ENCODE measurements around the gene SH3GL2.

DNA sequence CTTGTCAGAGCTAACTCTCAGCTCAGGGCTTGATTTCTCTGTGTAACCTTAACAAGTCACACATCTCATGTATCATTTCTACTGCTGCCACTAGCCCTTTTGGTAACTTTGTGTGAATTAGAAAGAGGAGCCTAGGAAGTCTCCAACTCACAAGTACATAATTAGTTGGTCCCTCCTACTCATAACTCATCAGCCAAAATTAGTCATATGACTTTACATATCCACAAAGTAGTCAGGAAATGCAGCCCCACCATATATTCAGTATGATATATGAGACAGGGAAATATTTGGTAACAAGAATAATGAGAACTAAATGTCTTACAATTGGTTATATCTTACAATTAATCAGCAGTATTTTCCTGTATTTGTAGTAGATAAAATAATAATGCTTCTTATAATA is 250.2 kb downstream of the SH3GL2 start:
- TF ChIP-seq, protein P1, sequence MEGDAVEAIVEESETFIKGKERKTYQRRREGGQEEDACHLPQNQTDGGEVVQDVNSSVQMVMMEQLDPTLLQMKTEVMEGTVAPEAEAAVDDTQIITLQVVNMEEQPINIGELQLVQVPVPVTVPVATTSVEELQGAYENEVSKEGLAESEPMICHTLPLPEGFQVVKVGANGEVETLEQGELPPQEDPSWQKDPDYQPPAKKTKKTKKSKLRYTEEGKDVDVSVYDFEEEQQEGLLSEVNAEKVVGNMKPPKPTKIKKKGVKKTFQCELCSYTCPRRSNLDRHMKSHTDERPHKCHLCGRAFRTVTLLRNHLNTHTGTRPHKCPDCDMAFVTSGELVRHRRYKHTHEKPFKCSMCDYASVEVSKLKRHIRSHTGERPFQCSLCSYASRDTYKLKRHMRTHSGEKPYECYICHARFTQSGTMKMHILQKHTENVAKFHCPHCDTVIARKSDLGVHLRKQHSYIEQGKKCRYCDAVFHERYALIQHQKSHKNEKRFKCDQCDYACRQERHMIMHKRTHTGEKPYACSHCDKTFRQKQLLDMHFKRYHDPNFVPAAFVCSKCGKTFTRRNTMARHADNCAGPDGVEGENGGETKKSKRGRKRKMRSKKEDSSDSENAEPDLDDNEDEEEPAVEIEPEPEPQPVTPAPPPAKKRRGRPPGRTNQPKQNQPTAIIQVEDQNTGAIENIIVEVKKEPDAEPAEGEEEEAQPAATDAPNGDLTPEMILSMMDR (IDR thresholded peaks at IDR 0.05): no peak
- TF ChIP-seq POLR2A (IDR thresholded peaks at IDR 0.05): no peak
